ENCODE data around the gene SLC38A3.

Gene SLC38A3

GRCh38 chr3:50174517-50174895, 30.6 kb upstream of the SLC38A3 start:
- Histone ChIP-seq H2BK12ac (ENCODE audit: low read length) (no peak overlapping the region), H3K14ac (ENCODE audit: low read length) (no peak overlapping the region), H3K4ac (ENCODE audit: low read depth, low read length) (no peak overlapping the region), H3K79me2 (ENCODE audit: control insufficient read depth, insufficient read depth, low read length, poor library complexity) (no peaks in the 10 kb centered on the region), H2AK5ac (ENCODE audit: low read length) (no peak overlapping the region), H3K79me1 (ENCODE audit: low read length) (no peaks in the 10 kb centered on the region), H3K9ac (ENCODE audit: low read length) (no peak overlapping the region), H3K4me3 (ENCODE audit: low read depth, low read length) (no peak overlapping the region), H3K27ac (ENCODE audit: low read depth, low read length) (no peak overlapping the region), H2BK120ac (ENCODE audit: insufficient read depth, low read length, poor library complexity) (no peak overlapping the region), H3K18ac (ENCODE audit: low read length) (no peak overlapping the region), H3K4me1 (ENCODE audit: control insufficient read depth in 1 of 2, insufficient read depth in 2 of 2, low read length in 2 of 2) (no peaks in the 10 kb centered on the region), H2BK5ac (ENCODE audit: low read depth, low read length, poor library complexity) (no peak overlapping the region), H2AFZ (ENCODE audit: insufficient read depth, low read length, poor library complexity) (no peak overlapping the region), H4K12ac (ENCODE audit: low read depth, low read length) (no peak overlapping the region), H4K91ac (ENCODE audit: low read depth, low read length) (no peak overlapping the region), H3K9me3 (ENCODE audit: insufficient read depth, low read depth, low read length) (peaks cover 3% of the 10 kb centered on the region), H3K23ac (ENCODE audit: low read length) (no peak overlapping the region), H4K8ac (ENCODE audit: low read depth, low read length) (no peak overlapping the region), H3K27me3 (ENCODE audit: insufficient read depth, low read length) (no peaks in the 10 kb centered on the region), H3K36me3 (ENCODE audit: control insufficient read depth in 1 of 2, insufficient read depth in 2 of 2, low read length in 2 of 2) (peaks cover 33 to 38% of the 10 kb centered on the region in 2 experiments), H3K4me2 (ENCODE audit: low read length) (no peak overlapping the region)
- no CpG with 5 or more reads among the region's 7 CpGs for WGBS (ENCODE audit: extremely low coverage, insufficient coverage, insufficient read length)
- no peak for DNase-seq

- DNase-seq = no peak
These were observed 30.0 kb upstream of the SLC38A3 start for GRCh38 chr3:50174947-50175524.

GRCh38 chr3:50177346-50177745, 27.7 kb upstream of the SLC38A3 start:
- Histone ChIP-seq H3K4ac (ENCODE audit: low read depth, low read length) (no peak overlapping the region), H4K12ac (ENCODE audit: low read depth, low read length) (no peak overlapping the region), H3K18ac (ENCODE audit: low read length) (no peak overlapping the region), H3K23ac (ENCODE audit: low read length) (no peak overlapping the region), H3K79me2 (ENCODE audit: control insufficient read depth, insufficient read depth, low read length, poor library complexity) (no peaks in the 10 kb centered on the region), H3K9ac (ENCODE audit: low read length) (no peak overlapping the region), H2BK12ac (ENCODE audit: low read length) (no peak overlapping the region), H2BK120ac (ENCODE audit: insufficient read depth, low read length, poor library complexity) (no peak overlapping the region), H3K27me3 (ENCODE audit: insufficient read depth, low read length) (no peaks in the 10 kb centered on the region), H4K8ac (ENCODE audit: low read depth, low read length) (no peak overlapping the region), H3K9me3 (ENCODE audit: insufficient read depth, low read depth, low read length) (peaks cover 2% of the 10 kb centered on the region), H4K91ac (ENCODE audit: low read depth, low read length) (no peak overlapping the region), H3K27ac (ENCODE audit: low read depth, low read length) (no peak overlapping the region), H3K14ac (ENCODE audit: low read length) (no peak overlapping the region), H3K4me2 (ENCODE audit: low read length) (no peak overlapping the region), H2AFZ (ENCODE audit: insufficient read depth, low read length, poor library complexity) (no peak overlapping the region), H2BK5ac (ENCODE audit: low read depth, low read length, poor library complexity) (no peak overlapping the region), H2AK5ac (ENCODE audit: low read length) (no peak overlapping the region), H3K4me1 (ENCODE audit: control insufficient read depth in 1 of 2, insufficient read depth in 2 of 2, low read length in 2 of 2) (peaks cover 0 to under 1% of the 10 kb centered on the region in 2 experiments), H3K79me1 (ENCODE audit: low read length) (no peaks in the 10 kb centered on the region), H3K4me3 (ENCODE audit: low read depth, low read length) (no peak overlapping the region), H3K36me3 (ENCODE audit: control insufficient read depth in 1 of 2, insufficient read depth in 2 of 2, low read length in 2 of 2) (peaks cover 38 to 41% of the 10 kb centered on the region in 2 experiments)
- no CpG with 5 or more reads among the region's 2 CpGs for WGBS (ENCODE audit: extremely low coverage, insufficient coverage, insufficient read length)
- DNase-seq = no peak

More at GRCh38 chr3:50174947-50175524, 30.0 kb upstream of the SLC38A3 start:
- no peaks in the 10 kb centered on the region for H3K79me1 ChIP-seq (ENCODE audit: low read length)
- H3K4ac ChIP-seq (ENCODE audit: low read depth, low read length) = no peak overlapping the region
- no peak overlapping the region for H2BK5ac ChIP-seq (ENCODE audit: low read depth, low read length, poor library complexity)
- H3K9me3 ChIP-seq (ENCODE audit: insufficient read depth, low read depth, low read length) = peaks cover 3% of the 10 kb centered on the region
- H3K4me3 ChIP-seq (ENCODE audit: low read depth, low read length) = no peak overlapping the region
- H3K36me3 ChIP-seq (ENCODE audit: control insufficient read depth in 1 of 2, insufficient read depth in 2 of 2, low read length in 2 of 2) = peaks cover 33 to 38% of the 10 kb centered on the region in 2 experiments
- H3K14ac ChIP-seq (ENCODE audit: low read length) = no peak overlapping the region
- H3K23ac ChIP-seq (ENCODE audit: low read length) = no peak overlapping the region
- no peak overlapping the region for H3K27ac ChIP-seq (ENCODE audit: low read depth, low read length)
- no peak overlapping the region for H2BK12ac ChIP-seq (ENCODE audit: low read length)
- no peak overlapping the region for H2BK120ac ChIP-seq (ENCODE audit: insufficient read depth, low read length, poor library complexity)
- H3K4me2 ChIP-seq (ENCODE audit: low read length) = no peak overlapping the region
- no peaks in the 10 kb centered on the region for H3K27me3 ChIP-seq (ENCODE audit: insufficient read depth, low read length)
- no peak overlapping the region for H4K8ac ChIP-seq (ENCODE audit: low read depth, low read length)
- no peak overlapping the region for H4K91ac ChIP-seq (ENCODE audit: low read depth, low read length)
- no peak overlapping the region for H3K18ac ChIP-seq (ENCODE audit: low read length)
- no peak overlapping the region for H2AK5ac ChIP-seq (ENCODE audit: low read length)
- no peak overlapping the region for H4K12ac ChIP-seq (ENCODE audit: low read depth, low read length)
- H3K4me1 ChIP-seq (ENCODE audit: control insufficient read depth in 1 of 2, insufficient read depth in 2 of 2, low read length in 2 of 2) = no peaks in the 10 kb centered on the region
- no peak overlapping the region for H3K9ac ChIP-seq (ENCODE audit: low read length)
- no CpG with 5 or more reads among the region's 17 CpGs for WGBS (ENCODE audit: extremely low coverage, insufficient coverage, insufficient read length)
- no peaks in the 10 kb centered on the region for H3K79me2 ChIP-seq (ENCODE audit: control insufficient read depth, insufficient read depth, low read length, poor library complexity)
- no peak overlapping the region for H2AFZ ChIP-seq (ENCODE audit: insufficient read depth, low read length, poor library complexity)

GRCh38 chr3:50179710-50180109, 25.4 kb upstream of the SLC38A3 start:
- Histone ChIP-seq H3K9ac (ENCODE audit: low read length) (no peak overlapping the region), H4K91ac (ENCODE audit: low read depth, low read length) (no peak overlapping the region), H3K4me1 (ENCODE audit: control insufficient read depth in 1 of 2, insufficient read depth in 2 of 2, low read length in 2 of 2) (peaks cover 13 to 14% of the 10 kb centered on the region in 2 experiments), H4K12ac (ENCODE audit: low read depth, low read length) (no peak overlapping the region), H3K4me2 (ENCODE audit: low read length) (no peak overlapping the region), H3K14ac (ENCODE audit: low read length) (no peak overlapping the region), H3K4me3 (ENCODE audit: low read depth, low read length) (no peak overlapping the region), H2AK5ac (ENCODE audit: low read length) (no peak overlapping the region), H2BK5ac (ENCODE audit: low read depth, low read length, poor library complexity) (no peak overlapping the region), H3K23ac (ENCODE audit: low read length) (no peak overlapping the region), H3K27ac (ENCODE audit: low read depth, low read length) (no peak overlapping the region), H3K9me3 (ENCODE audit: insufficient read depth, low read depth, low read length) (peaks cover 2% of the 10 kb centered on the region), H4K8ac (ENCODE audit: low read depth, low read length) (no peak overlapping the region), H3K79me1 (ENCODE audit: low read length) (no peaks in the 10 kb centered on the region), H3K79me2 (ENCODE audit: control insufficient read depth, insufficient read depth, low read length, poor library complexity) (no peaks in the 10 kb centered on the region), H3K4ac (ENCODE audit: low read depth, low read length) (no peak overlapping the region), H2BK12ac (ENCODE audit: low read length) (no peak overlapping the region), H3K36me3 (ENCODE audit: control insufficient read depth in 1 of 2, insufficient read depth in 2 of 2, low read length in 2 of 2) (peaks cover 36 to 38% of the 10 kb centered on the region in 2 experiments), H3K27me3 (ENCODE audit: insufficient read depth, low read length) (no peaks in the 10 kb centered on the region), H2BK120ac (ENCODE audit: insufficient read depth, low read length, poor library complexity) (no peak overlapping the region), H3K18ac (ENCODE audit: low read length) (no peak overlapping the region), H2AFZ (ENCODE audit: insufficient read depth, low read length, poor library complexity) (no peak overlapping the region)
- DNase-seq = peak in 1 of 2 donors; percentile 15
- no CpG with 5 or more reads among the region's 2 CpGs for WGBS (ENCODE audit: extremely low coverage, insufficient coverage, insufficient read length)
